Endothelial cell of umbilical vein (primary cell): ENCODE results near the gene LRTM2. TPM values are rescaled to one million over a fixed set of nuclear protein-coding genes. Genes with fewer than 3 reads are reported as not detected.

ENCODE experiments used
- BruUV-seq: library from RNA; stranded (reverse); fragments of 400-500 nt; replicated peaks from 2 replicates; lab custom pipeline; 2021; lab: Mats Ljungman, UMichigan
- CTCF ChIA-PET: fragments of 300-600, 350-600 bp; sonication (Branson Sonifier 250); formaldehyde crosslinking; loops from one replicate; lab custom pipeline; 2021; ENCODE audit warnings: antibody characterized with exemption, inconsistent platforms; lab: Charles Lee
- POLR2A ChIA-PET: fragments of 300-600, 350-600 bp; sonication (Branson Sonifier 250); formaldehyde crosslinking; loops from one replicate; lab custom pipeline; 2021; ENCODE audit warnings: antibody characterized with exemption, inconsistent platforms; lab: Charles Lee
- DNase-seq: peaks from one replicate; pipeline ENCODE4 v3.0.0-alpha.2; 2011; ENCODE audit warnings: low read depth, low spot score
- FAIRE-seq: peaks from 2 replicates; lab custom pipeline; 2011; peaks lifted over from hg19 to GRCh38; lab: Jason Lieb, UNC
- H2AFZ ChIP-seq: 2 replicates; pipeline ENCODE4 v1.6.0; 2012; ENCODE audit warnings: low read depth, low read length, control low read depth, inconsistent platforms
- H3K27ac ChIP-seq: 2 replicates; pipeline ENCODE4 v1.5.1; 2011; ENCODE audit warnings: low read depth, mild to moderate bottlenecking, control low read depth, low read length, moderate library complexity; ENCODE audit not compliant: insufficient read depth
- H3K27me3 ChIP-seq, 2 experiments: 2 replicates each; pipeline versions ENCODE4 v1.6.0 to v1.6.1; 2011; ENCODE audit warnings: low read length in 2 of 2, mixed read lengths in 1 of 2; ENCODE audit not compliant: control insufficient read depth in 2 of 2, insufficient read depth in 2 of 2
- H3K36me3 ChIP-seq, 2 experiments: 2 replicates in 1 of 2; 3 replicates in 1 of 2; pipeline ENCODE4 v1.5.1; 2011; ENCODE audit warnings: low read length in 2 of 2, mild to moderate bottlenecking in 1 of 2, moderate library complexity in 1 of 2; ENCODE audit not compliant: control insufficient read depth in 2 of 2, insufficient read depth in 2 of 2; ENCODE audit errors: extremely low read depth in 1 of 2
- H3K4me1 ChIP-seq: 3 replicates; pipeline ENCODE4 v1.5.1; 2011; ENCODE audit warnings: mild to moderate bottlenecking, low read length; ENCODE audit not compliant: control insufficient read depth, insufficient read depth; ENCODE audit errors: extremely low read depth
- H3K4me2 ChIP-seq: 2 replicates; pipeline ENCODE4 v1.6.1; 2011; ENCODE audit warnings: low read length, control low read depth, mixed read lengths; ENCODE audit not compliant: insufficient read depth
- H3K4me3 ChIP-seq, 3 experiments: fragments of 200-600 bp in 1 of 3; sonication (generic), shearing (Covaris generic) in 1 of 3; replicated peaks in 1 of 3; 2 replicates each; pipeline ENCODE4 v1.5.1; 2011 to 2016; ENCODE audit warnings: control low read depth in 3 of 3, low read length in 3 of 3, mild to moderate bottlenecking in 2 of 3, inconsistent platforms in 1 of 3, low read depth in 1 of 3, moderate library complexity in 1 of 3; ENCODE audit not compliant: insufficient read depth in 1 of 3
- H3K79me2 ChIP-seq: 2 replicates; pipeline ENCODE4 v1.6.0; 2012; ENCODE audit warnings: low read length, inconsistent platforms; ENCODE audit not compliant: control insufficient read depth, insufficient read depth
- H3K9ac ChIP-seq: replicated peaks from 2 replicates; pipeline ENCODE3; 2011; ENCODE audit warnings: low read length, control low read depth; ENCODE audit not compliant: insufficient read depth; ENCODE audit errors: extremely low read depth
- H3K9me1 ChIP-seq: replicated peaks from 3 replicates; pipeline ENCODE4 v1.6.0; 2011; ENCODE audit warnings: mild to moderate bottlenecking, low read length; ENCODE audit not compliant: control insufficient read depth, insufficient read depth; ENCODE audit errors: extremely low read depth
- H3K9me3 ChIP-seq: replicated peaks from 2 replicates; pipeline ENCODE4 v1.5.1; 2012; ENCODE audit warnings: low read length, inconsistent platforms; ENCODE audit not compliant: control insufficient read depth, insufficient read depth
- H4K20me1 ChIP-seq: replicated peaks from 2 replicates; pipeline ENCODE3; 2011; ENCODE audit warnings: mild to moderate bottlenecking, low read length; ENCODE audit not compliant: control insufficient read depth, insufficient read depth; ENCODE audit errors: extremely low read depth
- CTCF ChIP-seq, 2 donors: IDR thresholded peaks; 1 replicate in 1 of 2; 2 replicates in 1 of 2; pipeline ENCODE4 v1.5.1; 2011; ENCODE audit warnings: low read length in 2 of 2, mild to moderate bottlenecking in 2 of 2, moderate library complexity in 2 of 2, control low read depth in 1 of 2, inconsistent platforms in 1 of 2, low read depth in 1 of 2; ENCODE audit not compliant: insufficient read depth in 1 of 2; ENCODE audit errors: extremely low read depth in 1 of 2
- EZH2 ChIP-seq: IDR thresholded peaks from 2 replicates; pipeline ENCODE4 v1.6.1; 2012; ENCODE audit warnings: borderline replicate concordance, low read depth, mild to moderate bottlenecking, moderate library complexity, low read length, inconsistent platforms; ENCODE audit not compliant: severe bottlenecking
- FOS ChIP-seq: IDR thresholded peaks from 2 replicates; pipeline ENCODE4 v1.6.1; 2011; ENCODE audit warnings: mild to moderate bottlenecking, low read length, moderate library complexity, borderline replicate concordance; ENCODE audit not compliant: insufficient read depth
- GATA2 ChIP-seq: IDR thresholded peaks from 2 replicates; pipeline ENCODE4 v1.7.0; 2011; ENCODE audit warnings: low read depth, mild to moderate bottlenecking, moderate library complexity, mixed read lengths, low read length; ENCODE audit not compliant: insufficient read length, insufficient read depth
- JUN ChIP-seq: IDR thresholded peaks from 2 replicates; pipeline ENCODE4 v1.6.1; 2011; ENCODE audit warnings: borderline replicate concordance, low read depth; ENCODE audit not compliant: insufficient read length, insufficient read depth
- MAX ChIP-seq: IDR thresholded peaks from 2 replicates; pipeline ENCODE4 v1.6.1; 2011; ENCODE audit not compliant: insufficient read depth, insufficient read length
- MYC ChIP-seq: IDR thresholded peaks from one replicate; pipeline ENCODE4 v1.6.1; 2011; ENCODE audit warnings: mild to moderate bottlenecking, low read depth, low read length
- POLR2A ChIP-seq: IDR thresholded peaks from 2 replicates; pipeline ENCODE4 v1.6.1; 2012; ENCODE audit warnings: low read depth, mild to moderate bottlenecking, control low read depth, low read length
- POLR2AphosphoS5 ChIP-seq: IDR thresholded peaks from 2 replicates; pipeline ENCODE4 v1.6.1; 2012; ENCODE audit warnings: low read depth, mild to moderate bottlenecking, control low read depth, low read length, moderate library complexity; ENCODE audit not compliant: insufficient read depth
- dilution Hi-C: fragments of 300-500 bp; cut with MboI; formaldehyde crosslinking; loops from one replicate; pipeline ENCODE4 v1.15.0; 2019; ENCODE audit warnings: low sequenced_read_pairs; ENCODE audit not compliant: extremely low pct_ligation_motif_present
- intact Hi-C: fragments of 100-400 bp; cut with micrococcal nuclease; formaldehyde crosslinking; loops from one replicate; pipeline ENCODE4 v1.10.0; 2022
- polyA plus RNA-seq, 4 experiments: library from polyadenylated mRNA; depleted of rRNA in 3 of 4; stranded (reverse) in 3 of 4; unstranded in 1 of 4; fragments of >200 nt; gene quantifications; 2 replicates each; pipeline versions ENCODE4 v1.2.1 to v1.2.3, GENCODE V29; 2011 to 2012; ENCODE audit warnings: missing spikeins in 1 of 4
- total RNA-seq: library from RNA; stranded (reverse); gene quantifications from 2 replicates; pipeline ENCODE4 v1.2.3, GENCODE V29; 2021

LRTM2 gene
- total and polyA plus RNA-seq, 2 donors (not counting 3 experiments of a cell fraction or from before 2014, with no cell fraction given) = not detected

GRCh38 chr12:1846421-1847405, 26.3 kb downstream of the LRTM2 start:
- FAIRE-seq (no peak), DNase-seq (no peak)
- intact Hi-C loops = no loop called here
- no peak overlapping the region for H3K9ac ChIP-seq
- H3K9me1 ChIP-seq = no peaks in the 10 kb centered on the region
- ChIA-PET POLR2A (no interaction called here), CTCF (interaction anchor here (1.7 kb wide), 1 partner anchor 94 kb away, joined by 4 read pairs; no protein-coding TSS in a partner anchor)
- no peak overlapping the region for H3K4me3 ChIP-seq
- BruUV-seq = no TSS peak
- no peaks in the 10 kb centered on the region for H3K79me2 ChIP-seq
- no peaks in the 10 kb centered on the region for H3K36me3 ChIP-seq
- no peak overlapping the region for H2AFZ ChIP-seq
- TF ChIP-seq FOS (no peak), MAX (no peak), POLR2A (no peak), EZH2 (no peak), MYC (no peak), GATA2 (no peak), POLR2AphosphoS5 (no peak), JUN (no peak), CTCF (IDR thresholded peaks at IDR 0.05; ENCODE audit: extremely low read depth in 1 of 2, insufficient read depth in 1 of 2, low read depth in 1 of 2, low read length in 2 of 2) (no peak)
- no peaks in the 10 kb centered on the region for H4K20me1 ChIP-seq
- H3K4me2 ChIP-seq = no peak overlapping the region
- no peak overlapping the region for H3K27ac ChIP-seq
- H3K27me3 ChIP-seq = peaks cover 0 to 5% of the 10 kb centered on the region in 2 experiments
- no peaks in the 10 kb centered on the region for H3K9me3 ChIP-seq
- dilution Hi-C loops = no loop called here
- H3K4me1 ChIP-seq = no peaks in the 10 kb centered on the region
